ENCODE results near the gene CXCR3.

DNA sequence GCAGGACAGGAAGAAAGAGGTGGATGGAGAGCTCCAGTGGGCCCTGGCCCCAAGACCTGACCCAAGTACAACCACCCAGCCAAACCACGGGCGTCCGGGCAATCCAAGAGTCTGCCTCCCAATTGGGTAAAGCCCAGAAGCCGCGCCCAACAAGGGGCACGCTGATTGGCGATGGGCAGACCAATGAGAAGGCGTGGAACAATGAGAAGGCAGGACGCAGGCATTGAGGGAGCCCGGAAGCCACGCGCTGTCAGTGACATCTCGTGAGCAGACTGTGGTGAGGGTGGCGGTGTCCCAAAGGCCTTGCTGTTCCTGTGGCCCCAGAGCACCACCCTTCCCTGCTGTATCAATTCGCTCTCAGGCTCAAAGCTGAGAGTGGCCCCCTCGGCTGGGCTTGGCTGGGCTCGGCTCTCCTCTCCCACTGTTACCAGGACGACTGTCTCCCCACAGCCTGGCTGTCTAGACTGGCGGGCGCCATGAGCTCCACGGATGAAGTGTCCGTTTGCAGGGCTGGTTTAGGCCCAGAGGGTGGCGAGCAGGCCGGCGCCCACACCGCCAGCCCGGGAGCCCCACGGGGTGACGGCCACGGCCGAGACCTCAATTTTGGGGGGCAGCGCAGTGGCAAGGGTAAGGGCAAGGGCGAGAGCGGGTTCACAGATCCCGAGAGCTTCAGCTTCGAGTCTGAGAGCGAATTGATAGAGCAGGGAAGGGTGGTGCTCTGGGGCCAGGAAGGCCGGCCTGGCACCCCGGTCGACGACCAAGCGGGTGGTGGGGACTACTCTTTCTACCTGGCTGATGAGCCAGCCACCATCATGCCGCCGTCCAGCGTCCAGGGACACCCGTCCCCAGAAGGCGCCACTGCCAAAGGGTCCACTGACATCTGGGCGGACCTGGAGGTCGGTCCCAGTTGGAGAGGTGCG is 49.3 kb upstream of the CXCR3 start, which contains the start of gene LOC101059915:
- TF ChIP-seq, protein P1, sequence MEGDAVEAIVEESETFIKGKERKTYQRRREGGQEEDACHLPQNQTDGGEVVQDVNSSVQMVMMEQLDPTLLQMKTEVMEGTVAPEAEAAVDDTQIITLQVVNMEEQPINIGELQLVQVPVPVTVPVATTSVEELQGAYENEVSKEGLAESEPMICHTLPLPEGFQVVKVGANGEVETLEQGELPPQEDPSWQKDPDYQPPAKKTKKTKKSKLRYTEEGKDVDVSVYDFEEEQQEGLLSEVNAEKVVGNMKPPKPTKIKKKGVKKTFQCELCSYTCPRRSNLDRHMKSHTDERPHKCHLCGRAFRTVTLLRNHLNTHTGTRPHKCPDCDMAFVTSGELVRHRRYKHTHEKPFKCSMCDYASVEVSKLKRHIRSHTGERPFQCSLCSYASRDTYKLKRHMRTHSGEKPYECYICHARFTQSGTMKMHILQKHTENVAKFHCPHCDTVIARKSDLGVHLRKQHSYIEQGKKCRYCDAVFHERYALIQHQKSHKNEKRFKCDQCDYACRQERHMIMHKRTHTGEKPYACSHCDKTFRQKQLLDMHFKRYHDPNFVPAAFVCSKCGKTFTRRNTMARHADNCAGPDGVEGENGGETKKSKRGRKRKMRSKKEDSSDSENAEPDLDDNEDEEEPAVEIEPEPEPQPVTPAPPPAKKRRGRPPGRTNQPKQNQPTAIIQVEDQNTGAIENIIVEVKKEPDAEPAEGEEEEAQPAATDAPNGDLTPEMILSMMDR (IDR thresholded peaks at IDR 0.05; ENCODE audit: low read depth, low read length): no peak
- TF ChIP-seq, protein P2, sequence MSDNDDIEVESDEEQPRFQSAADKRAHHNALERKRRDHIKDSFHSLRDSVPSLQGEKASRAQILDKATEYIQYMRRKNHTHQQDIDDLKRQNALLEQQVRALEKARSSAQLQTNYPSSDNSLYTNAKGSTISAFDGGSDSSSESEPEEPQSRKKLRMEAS (IDR thresholded peaks at IDR 0.05; ENCODE audit: low read depth, low read length): no peak

All from NB4 (cell line).